Measurements from ENCODE around the gene MPHOSPH10. TPM values are rescaled to one million over a fixed set of nuclear protein-coding genes. Genes with fewer than 3 reads are reported as not detected.
"Not testable (repeated sequence)": the region's sequence is repeated elsewhere in the genome, so short reads cannot be mapped to it uniquely, and the experiment has no call there.

MPHOSPH10 gene, protein sequence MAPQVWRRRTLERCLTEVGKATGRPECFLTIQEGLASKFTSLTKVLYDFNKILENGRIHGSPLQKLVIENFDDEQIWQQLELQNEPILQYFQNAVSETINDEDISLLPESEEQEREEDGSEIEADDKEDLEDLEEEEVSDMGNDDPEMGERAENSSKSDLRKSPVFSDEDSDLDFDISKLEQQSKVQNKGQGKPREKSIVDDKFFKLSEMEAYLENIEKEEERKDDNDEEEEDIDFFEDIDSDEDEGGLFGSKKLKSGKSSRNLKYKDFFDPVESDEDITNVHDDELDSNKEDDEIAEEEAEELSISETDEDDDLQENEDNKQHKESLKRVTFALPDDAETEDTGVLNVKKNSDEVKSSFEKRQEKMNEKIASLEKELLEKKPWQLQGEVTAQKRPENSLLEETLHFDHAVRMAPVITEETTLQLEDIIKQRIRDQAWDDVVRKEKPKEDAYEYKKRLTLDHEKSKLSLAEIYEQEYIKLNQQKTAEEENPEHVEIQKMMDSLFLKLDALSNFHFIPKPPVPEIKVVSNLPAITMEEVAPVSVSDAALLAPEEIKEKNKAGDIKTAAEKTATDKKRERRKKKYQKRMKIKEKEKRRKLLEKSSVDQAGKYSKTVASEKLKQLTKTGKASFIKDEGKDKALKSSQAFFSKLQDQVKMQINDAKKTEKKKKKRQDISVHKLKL
- polyA plus RNA-seq: 10 to 100 TPM; 14.3 to 31.2 (median 18.5) TPM
- long read RNA-seq, donor 1: 0 reads
- long read RNA-seq, donor 2, partial matches to known transcripts: 0 of 1 reads
- long read RNA-seq, donor 2, other reads (novel, unspliced or antisense): 0 of 1 reads
- long read RNA-seq, donor 3, partial matches to known transcripts: 0 of 2 reads
- long read RNA-seq, donor 3, other reads (novel, unspliced or antisense): 0 of 2 reads
- long read RNA-seq, donor 4: 0 reads
- long read RNA-seq, donor 5, partial matches to known transcripts: 0 of 2 reads
- long read RNA-seq, donor 5, other reads (novel, unspliced or antisense): 0 of 2 reads
- long read RNA-seq, donor 6, partial matches to known transcripts: 0 of 5 reads
- long read RNA-seq, donor 6, other reads (novel, unspliced or antisense): 0 of 5 reads
- long read RNA-seq, donor 7: 0 reads
- long read RNA-seq, donor 8, partial matches to known transcripts: 0 of 1 reads
- long read RNA-seq, donor 8, other reads (novel, unspliced or antisense): 0 of 1 reads
- long read RNA-seq, donor 9, partial matches to known transcripts: 0 of 1 reads
- long read RNA-seq, donor 9, other reads (novel, unspliced or antisense): 0 of 1 reads
- long read RNA-seq, donor 10, partial matches to known transcripts: 15 of 19 reads
- long read RNA-seq, donor 10, other reads (novel, unspliced or antisense): 0 of 19 reads

GRCh38 chr2:71130152-71130904 lies at the start of gene MPHOSPH10, which contains the start of gene MCEE:
Gene MPHOSPH10, plus strand, starts transcription at chr2:71130634. Its CDS starts 32 bp downstream, at chr2:71130666.
Gene MCEE, minus strand, starts transcription at chr2:71130229. Its CDS starts 10 bp downstream, at chr2:71130219.
- Histone ChIP-seq H3K9me3 (ENCODE audit: control insufficient read depth in 2 of 2, insufficient read depth in 1 of 2, low read depth in 1 of 2, low read length in 1 of 2) (no peaks in the 10 kb centered on the region), H3K4me3 (ENCODE audit: low read depth in 1 of 3, low read length in 3 of 3) (peak within 1 kb of the TSS; percentile 70 to 95 (median 86)), H3K27ac (ENCODE audit: low read depth in 1 of 3, low read length in 2 of 3) (peak within 1 kb of the TSS; percentile 87 to 91 (median 91)), H3K4me1 (ENCODE audit: control insufficient read depth in 3 of 3, insufficient read depth in 2 of 3, low read depth in 1 of 3, low read length in 2 of 3) (peaks cover 0 to 2% (median 2%) of the 10 kb centered on the region in 3 donors), H3K36me3 (ENCODE audit: control insufficient read depth in 3 of 3, insufficient read depth in 2 of 3, low read depth in 1 of 3, low read length in 3 of 3) (peaks cover 2 to 7% (median 5%) of the 10 kb centered on the region in 3 donors), H3K27me3 (ENCODE audit: control insufficient read depth in 3 of 3, insufficient read depth in 3 of 3, low read length in 3 of 3) (no peaks in the 10 kb centered on the region)
- FAIRE-seq (no peak), DNase-seq (peak; percentile 92 to 96)
- WGBS, 3 donors: 0% methylated on average over 67 of the region's 67 CpGs

GRCh38 chr2:71082402-71083252 lies 47.8 kb upstream of the MPHOSPH10 start:
- DNase-seq (no peak), FAIRE-seq (no peak)
- Histone ChIP-seq H3K27me3 (ENCODE audit: control insufficient read depth in 3 of 3, insufficient read depth in 3 of 3, low read length in 3 of 3) (peaks cover 0 to 17% (median 0%) of the 10 kb centered on the region in 3 donors), H3K4me1 (ENCODE audit: control insufficient read depth in 3 of 3, insufficient read depth in 2 of 3, low read depth in 1 of 3, low read length in 2 of 3) (no peaks in the 10 kb centered on the region), H3K4me3 (ENCODE audit: low read depth in 1 of 3, low read length in 3 of 3) (no peak overlapping the region), H3K27ac (ENCODE audit: low read depth in 1 of 3, low read length in 2 of 3) (no peak overlapping the region), H3K9me3 (ENCODE audit: control insufficient read depth in 2 of 2, insufficient read depth in 1 of 2, low read depth in 1 of 2, low read length in 1 of 2) (no peaks in the 10 kb centered on the region), H3K36me3 (ENCODE audit: control insufficient read depth in 3 of 3, insufficient read depth in 2 of 3, low read depth in 1 of 3, low read length in 3 of 3) (peaks cover 5 to 14% (median 6%) of the 10 kb centered on the region in 3 donors)
- WGBS, 3 donors: 71 to 75% (median 72%) methylated on average over 5 of the region's 5 CpGs

- FAIRE-seq; DNase-seq; H3K27ac ChIP-seq (ENCODE audit: low read depth in 1 of 3, low read length in 2 of 3); H3K4me3 ChIP-seq (ENCODE audit: low read depth in 1 of 3, low read length in 3 of 3); H3K4me1 ChIP-seq (ENCODE audit: control insufficient read depth in 3 of 3, insufficient read depth in 2 of 3, low read depth in 1 of 3, low read length in 2 of 3); H3K36me3 ChIP-seq (ENCODE audit: control insufficient read depth in 3 of 3, insufficient read depth in 2 of 3, low read depth in 1 of 3, low read length in 3 of 3); H3K9me3 ChIP-seq (ENCODE audit: control insufficient read depth in 2 of 2, insufficient read depth in 1 of 2, low read depth in 1 of 2, low read length in 1 of 2): not testable (repeated sequence)
- no CpG with 5 or more reads among the region's 3 CpGs for WGBS, 3 donors
- peaks cover 0 to 17% (median 0%) of the 10 kb centered on the region in 3 donors for H3K27me3 ChIP-seq (ENCODE audit: control insufficient read depth in 3 of 3, insufficient read depth in 3 of 3, low read length in 3 of 3)
Observed at GRCh38 chr2:71083297-71083696, 47.1 kb upstream of the MPHOSPH10 start.

DNA sequence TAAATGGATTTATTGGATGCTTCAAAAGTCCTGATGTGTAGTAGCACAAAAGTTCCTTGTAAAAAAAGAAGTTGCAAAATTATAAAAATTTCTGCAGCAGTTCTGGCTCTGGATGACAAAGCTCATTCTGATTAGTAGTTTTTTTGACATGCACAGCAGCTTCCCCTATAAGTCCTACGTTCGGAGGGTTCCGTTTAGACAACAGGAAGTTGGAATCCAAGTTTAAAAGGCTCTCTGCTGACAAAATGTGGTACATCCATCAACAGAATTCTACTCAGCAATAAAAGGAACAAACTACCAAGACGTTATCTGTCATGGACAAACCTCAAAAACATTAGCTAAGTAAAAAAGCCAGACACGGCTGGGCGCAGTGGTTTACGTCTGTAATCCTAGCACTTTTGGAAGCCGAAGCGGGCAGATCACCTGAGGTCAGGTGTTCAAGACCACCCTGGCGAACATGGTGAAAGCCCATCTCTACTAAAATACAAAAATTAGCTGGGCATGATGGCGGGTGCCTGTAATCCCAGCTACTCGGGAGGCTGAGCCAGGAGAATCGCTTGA lies 46.6 kb upstream of the MPHOSPH10 start:
- 65 to 76% (median 68%) methylated on average over 10 of the region's 13 CpGs for WGBS, 3 donors
- DNase-seq; H3K9me3 ChIP-seq (ENCODE audit: control insufficient read depth in 2 of 2, insufficient read depth in 1 of 2, low read depth in 1 of 2, low read length in 1 of 2); H3K36me3 ChIP-seq (ENCODE audit: control insufficient read depth in 3 of 3, insufficient read depth in 2 of 3, low read depth in 1 of 3, low read length in 3 of 3); H3K27ac ChIP-seq (ENCODE audit: low read depth in 1 of 3, low read length in 2 of 3); H3K4me1 ChIP-seq (ENCODE audit: control insufficient read depth in 3 of 3, insufficient read depth in 2 of 3, low read depth in 1 of 3, low read length in 2 of 3); H3K4me3 ChIP-seq (ENCODE audit: low read depth in 1 of 3, low read length in 3 of 3); FAIRE-seq: not testable (repeated sequence)
- H3K27me3 ChIP-seq (ENCODE audit: control insufficient read depth in 3 of 3, insufficient read depth in 3 of 3, low read length in 3 of 3): peaks cover 0 to 17% (median 0%) of the 10 kb centered on the region in 3 donors

DNA sequence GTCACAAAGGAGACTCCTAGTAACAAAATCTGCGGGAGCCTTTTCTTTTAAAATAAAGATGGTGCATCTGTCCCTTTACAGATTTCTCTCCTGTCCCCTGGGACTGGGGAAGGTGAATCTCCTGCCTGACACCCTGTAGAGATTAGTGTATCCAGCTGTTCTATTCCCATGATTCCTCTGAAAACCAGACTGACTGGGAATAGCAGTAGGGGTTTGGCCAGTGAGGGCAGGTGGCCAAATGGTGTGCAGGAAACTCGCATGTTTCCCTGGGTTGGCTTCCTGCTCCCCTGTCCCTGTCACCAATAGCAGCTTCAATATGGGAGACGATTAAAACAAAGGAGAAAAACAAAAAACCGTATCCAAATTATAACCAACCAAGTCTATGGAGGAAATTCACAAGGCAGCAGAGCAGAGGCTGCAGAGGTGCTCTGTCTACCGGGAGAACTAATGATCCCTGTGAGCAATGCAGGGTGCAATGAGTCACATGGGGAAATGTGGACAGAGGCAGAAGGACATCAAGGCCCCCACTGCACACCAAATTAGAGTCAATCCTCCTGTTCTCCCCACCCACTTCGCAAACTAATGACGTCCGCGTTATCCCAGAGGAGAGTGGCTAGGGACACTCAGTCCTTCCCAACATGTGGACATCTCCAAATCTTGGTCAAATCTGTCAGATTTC lies 45.0 kb upstream of the MPHOSPH10 start:
- FAIRE-seq; H3K27ac ChIP-seq (ENCODE audit: low read depth in 1 of 3, low read length in 2 of 3); DNase-seq; H3K4me3 ChIP-seq (ENCODE audit: low read depth in 1 of 3, low read length in 3 of 3); H3K36me3 ChIP-seq (ENCODE audit: control insufficient read depth in 3 of 3, insufficient read depth in 2 of 3, low read depth in 1 of 3, low read length in 3 of 3); H3K9me3 ChIP-seq (ENCODE audit: control insufficient read depth in 2 of 2, insufficient read depth in 1 of 2, low read depth in 1 of 2, low read length in 1 of 2); H3K4me1 ChIP-seq (ENCODE audit: control insufficient read depth in 3 of 3, insufficient read depth in 2 of 3, low read depth in 1 of 3, low read length in 2 of 3): not testable (repeated sequence)
- peaks cover 0 to 17% (median 0%) of the 10 kb centered on the region in 3 donors for H3K27me3 ChIP-seq (ENCODE audit: control insufficient read depth in 3 of 3, insufficient read depth in 3 of 3, low read length in 3 of 3)
- 47 to 53% (median 52%) methylated on average over 9 of the region's 9 CpGs for WGBS, 3 donors

GRCh38 chr2:71089475-71089874 lies 41.0 kb upstream of the MPHOSPH10 start:
- not testable (repeated sequence) for H3K4me3 ChIP-seq (ENCODE audit: low read depth in 1 of 3, low read length in 3 of 3); DNase-seq; FAIRE-seq; H3K27ac ChIP-seq (ENCODE audit: low read depth in 1 of 3, low read length in 2 of 3); H3K36me3 ChIP-seq (ENCODE audit: control insufficient read depth in 3 of 3, insufficient read depth in 2 of 3, low read depth in 1 of 3, low read length in 3 of 3); H3K4me1 ChIP-seq (ENCODE audit: control insufficient read depth in 3 of 3, insufficient read depth in 2 of 3, low read depth in 1 of 3, low read length in 2 of 3); H3K9me3 ChIP-seq (ENCODE audit: control insufficient read depth in 2 of 2, insufficient read depth in 1 of 2, low read depth in 1 of 2, low read length in 1 of 2)
- WGBS, 3 donors: 33 to 75% (median 59%) methylated on average over 13 to 14 of the region's 14 CpGs
- peaks cover 0 to 17% (median 0%) of the 10 kb centered on the region in 3 donors for H3K27me3 ChIP-seq (ENCODE audit: control insufficient read depth in 3 of 3, insufficient read depth in 3 of 3, low read length in 3 of 3)

Measured in small intestine (tissue), 16 donors.